Right cardiac atrium (tissue), 5 donors: ENCODE data around the gene FRZB. TPM values are rescaled to one million over a fixed set of nuclear protein-coding genes. Genes with fewer than 3 reads are reported as not detected.
"Not testable (repeated sequence)": the region's sequence is repeated elsewhere in the genome, so short reads cannot be mapped to it uniquely, and the experiment has no call there.

Experiments
- ATAC-seq, 2 donors: fragments of 200-7000 bp; cut with Tn5 transposase; one replicate each; pipeline versions ENCODE4 v1.8.0 to v1.9.1; 2020; ENCODE audit warnings: moderate library complexity in 2 of 2, mild to moderate bottlenecking in 1 of 2
- DNase-seq, 3 donors: peaks; one replicate each; pipeline ENCODE4 v3.0.0-alpha.2; 2020
- H3K27ac ChIP-seq: one replicate; pipeline ENCODE4 v1.5.1; 2013; ENCODE audit warnings: mild to moderate bottlenecking, low read length, control low read depth, moderate library complexity
- H3K27me3 ChIP-seq: one replicate; pipeline ENCODE4 v1.6.1; 2013; ENCODE audit not compliant: control insufficient read depth, insufficient read depth
- H3K4me1 ChIP-seq: one replicate; pipeline ENCODE4 v1.6.1; 2013; ENCODE audit warnings: low read length; ENCODE audit not compliant: control insufficient read depth, insufficient read depth
- H3K4me3 ChIP-seq: one replicate; pipeline ENCODE4 v1.5.1; 2013; ENCODE audit warnings: low read length, control low read depth
- H3K9me3 ChIP-seq: one replicate; pipeline ENCODE4 v1.6.1; 2013; ENCODE audit warnings: low read length; ENCODE audit not compliant: control insufficient read depth
- WGBS: extraction: QIAGEN DNeasy Blood & Tissue Kit; methylation state at CpG from one replicate; pipeline ENCODE4 v1.1.7; 2013; 5-methylcytosine and 5-hydroxymethylcytosine counted together
- intact Hi-C, 4 donors: fragments of 100-400 bp; cut with DNase I; formaldehyde crosslinking; loops; one replicate each; pipeline versions ENCODE4 v1.11.0 to v1.14.0; 2022 to 2023
- polyA plus RNA-seq: library from polyadenylated mRNA; stranded (reverse); fragments of 200-250 nt; gene quantifications from one replicate; pipeline ENCODE4 v1.2.3, GENCODE V29; 2013
- total RNA-seq, 4 donors: library from RNA; stranded (reverse); fragmentation: NEBNext Ultra II Directional; extraction: Animal tissue kit (Norgen Biotek cat#: 25700); gene quantifications; one replicate each; pipeline ENCODE4 v1.2.1, GENCODE V29; 2021
- donor health status: healthy with polysubstance abuse.
- donor health status: DM: no; HTN: yes; CAD: no.
- donor health status: DM: no; HTN: no; CAD: no.
- donor health status: DM: no; HTN: yes; CAD: no; lungs with severe emphysema.
- donor health status: DM: yes; HTN: yes; CAD: no.

Gene FRZB
- total and polyA plus RNA-seq, 5 donors, result 2.8 to 7.1 (median 3.2) TPM

GRCh38 chr2:182890305-182890704 lies 23.9 kb upstream of the FRZB start:
- 82% methylated on average over 7 of the region's 7 CpGs for WGBS
- Histone ChIP-seq H3K4me3 (no peak overlapping the region), H3K27me3 (no peaks in the 10 kb centered on the region), H3K27ac (no peak overlapping the region), H3K4me1 (no peaks in the 10 kb centered on the region), H3K9me3 (no peaks in the 10 kb centered on the region)
- intact Hi-C loops, result no loop called here
- DNase-seq, result no peak
- ATAC-seq, result no peak

- intact Hi-C loops, result no loop called here
- Histone ChIP-seq H3K27me3 (no peaks in the 10 kb centered on the region), H3K27ac (no peak overlapping the region), H3K9me3 (no peaks in the 10 kb centered on the region), H3K4me3 (no peak overlapping the region), H3K4me1 (no peaks in the 10 kb centered on the region)
- DNase-seq (no peak), ATAC-seq (no peak)
- 88% methylated on average over 4 of the region's 4 CpGs for WGBS
Measured at GRCh38 chr2:182887753-182888415, 21.4 kb upstream of the FRZB start.

GRCh38 chr2:182887093-182887492 lies 20.7 kb upstream of the FRZB start:
- DNase-seq (no peak), ATAC-seq (no peak)
- no peak overlapping the region for H3K4me3 ChIP-seq
- H3K27me3 ChIP-seq, result no peaks in the 10 kb centered on the region
- 74% methylated on average over 6 of the region's 6 CpGs for WGBS
- intact Hi-C loops, result no loop called here
- no peaks in the 10 kb centered on the region for H3K9me3 ChIP-seq
- H3K4me1 ChIP-seq, result no peaks in the 10 kb centered on the region
- no peak overlapping the region for H3K27ac ChIP-seq

GRCh38 chr2:182885771-182886170 lies 19.3 kb upstream of the FRZB start:
- Histone ChIP-seq H3K27ac (no peak overlapping the region), H3K9me3 (no peaks in the 10 kb centered on the region), H3K27me3 (no peaks in the 10 kb centered on the region), H3K4me1 (no peaks in the 10 kb centered on the region), H3K4me3 (no peak overlapping the region)
- 87% methylated on average over 1 of the region's 1 CpG for WGBS
- ATAC-seq (no peak), DNase-seq (no peak)
- intact Hi-C loops, result no loop called here

GRCh38 chr2:182883451-182883850 lies 17.0 kb upstream of the FRZB start:
- Histone ChIP-seq H3K4me1 (no peaks in the 10 kb centered on the region), H3K4me3 (no peak overlapping the region), H3K27ac (no peak overlapping the region), H3K27me3 (no peaks in the 10 kb centered on the region), H3K9me3 (no peaks in the 10 kb centered on the region)
- DNase-seq, result no peak
- no peak for ATAC-seq
- intact Hi-C loops, result no loop called here
- WGBS, result 64% methylated on average over 2 of the region's 2 CpGs

- H3K4me1 ChIP-seq, DNase-seq, ATAC-seq, H3K27me3 ChIP-seq, intact Hi-C loops, H3K9me3 ChIP-seq, H3K4me3 ChIP-seq, H3K27ac ChIP-seq: not testable (repeated sequence)
- WGBS, result 89% methylated on average over 1 of the region's 1 CpG
Measured at GRCh38 chr2:182880100-182880499, 13.7 kb upstream of the FRZB start.

DNA sequence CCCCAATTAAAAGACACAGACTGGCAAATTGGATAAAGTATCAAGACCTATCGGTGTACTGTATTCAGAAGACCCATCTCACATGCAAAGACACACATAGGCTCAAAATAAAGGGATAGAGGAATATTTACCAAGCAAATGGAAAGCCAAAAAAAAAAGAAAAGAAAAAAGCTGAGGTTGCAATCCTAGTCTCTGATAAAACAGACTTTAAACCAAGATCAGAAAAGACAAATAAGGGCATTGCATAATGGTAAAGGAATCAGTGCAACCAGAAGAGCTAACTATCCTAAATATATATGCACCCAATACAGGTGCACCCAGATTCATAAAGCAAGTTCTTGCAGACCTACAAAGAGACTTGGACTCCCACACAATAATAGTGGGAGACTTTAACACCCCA lies 10.2 kb upstream of the FRZB start:
- ATAC-seq, H3K27ac ChIP-seq, H3K4me3 ChIP-seq, intact Hi-C loops, H3K4me1 ChIP-seq, H3K9me3 ChIP-seq, DNase-seq, H3K27me3 ChIP-seq: not testable (repeated sequence)
- WGBS, result 97% methylated on average over 1 of the region's 1 CpG

DNA sequence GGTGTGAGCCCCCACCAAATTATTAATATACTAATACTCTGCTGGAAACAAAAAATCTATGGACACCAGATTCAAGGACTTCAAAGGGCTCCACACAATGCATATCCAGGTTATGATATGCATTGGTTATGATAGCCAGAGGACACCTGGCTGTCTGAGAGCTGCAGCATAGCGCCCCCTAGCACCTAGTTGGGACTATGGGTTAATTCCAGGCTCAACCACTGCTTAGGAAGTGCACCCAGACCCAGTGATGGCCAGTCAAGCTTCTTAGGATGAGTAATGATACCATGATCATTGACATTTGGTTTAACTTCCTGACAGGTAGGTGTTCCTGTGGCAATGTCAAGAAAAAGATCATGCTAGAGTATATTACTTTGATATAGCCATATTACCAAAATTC lies 3.8 kb upstream of the FRZB start:
- DNase-seq (no peak), ATAC-seq (no peak)
- WGBS, result 18% methylated on average over 1 of the region's 1 CpG
- H3K27me3 ChIP-seq, result no peaks in the 10 kb centered on the region
- no peaks in the 10 kb centered on the region for H3K4me1 ChIP-seq
- no peak overlapping the region for H3K27ac ChIP-seq
- intact Hi-C loops, result no loop called here
- H3K9me3 ChIP-seq, result no peaks in the 10 kb centered on the region
- no peak overlapping the region for H3K4me3 ChIP-seq

DNA sequence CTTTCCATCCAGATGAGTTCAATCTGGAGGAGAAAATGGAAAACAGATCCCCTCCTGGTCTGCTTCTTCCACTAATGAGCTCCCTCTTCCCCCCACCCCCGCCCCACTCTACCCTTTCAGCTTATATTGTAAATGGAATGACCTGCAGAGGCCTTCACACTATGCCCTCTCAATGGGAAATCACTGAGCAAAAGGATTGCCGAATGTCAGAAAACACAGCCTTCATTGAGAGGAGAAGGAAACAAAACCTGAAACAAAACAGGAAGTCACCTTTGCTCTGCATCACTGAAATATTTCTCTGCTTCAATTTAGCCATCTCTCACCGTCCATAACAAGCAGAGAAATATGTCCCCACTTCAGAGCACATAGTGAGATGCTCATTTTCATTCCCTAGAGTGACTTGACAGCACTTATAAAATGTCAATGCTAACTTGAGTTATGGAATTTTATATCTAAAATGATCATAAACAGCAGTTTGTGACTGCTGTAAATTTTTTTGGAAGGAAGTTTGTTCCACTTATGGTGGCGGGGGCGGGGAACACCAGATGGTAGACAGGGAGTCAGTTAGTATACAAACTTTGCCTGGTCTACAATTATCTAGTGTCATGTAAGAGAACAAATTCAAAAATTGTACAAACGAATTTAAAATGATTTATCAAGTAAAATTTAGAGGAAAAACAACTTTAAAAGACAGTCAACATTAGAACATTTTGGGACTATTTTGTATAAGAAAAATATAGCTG lies 1.8 kb upstream of the FRZB start:
- H3K4me3 ChIP-seq, result no peak overlapping the region
- H3K4me1 ChIP-seq, result no peaks in the 10 kb centered on the region
- H3K27ac ChIP-seq, result no peak overlapping the region
- no peak for DNase-seq
- H3K27me3 ChIP-seq, result no peaks in the 10 kb centered on the region
- H3K9me3 ChIP-seq, result no peaks in the 10 kb centered on the region
- ATAC-seq, result no peak
- 79% methylated on average over 6 of the region's 6 CpGs for WGBS
- intact Hi-C loops, result no loop called here

DNA sequence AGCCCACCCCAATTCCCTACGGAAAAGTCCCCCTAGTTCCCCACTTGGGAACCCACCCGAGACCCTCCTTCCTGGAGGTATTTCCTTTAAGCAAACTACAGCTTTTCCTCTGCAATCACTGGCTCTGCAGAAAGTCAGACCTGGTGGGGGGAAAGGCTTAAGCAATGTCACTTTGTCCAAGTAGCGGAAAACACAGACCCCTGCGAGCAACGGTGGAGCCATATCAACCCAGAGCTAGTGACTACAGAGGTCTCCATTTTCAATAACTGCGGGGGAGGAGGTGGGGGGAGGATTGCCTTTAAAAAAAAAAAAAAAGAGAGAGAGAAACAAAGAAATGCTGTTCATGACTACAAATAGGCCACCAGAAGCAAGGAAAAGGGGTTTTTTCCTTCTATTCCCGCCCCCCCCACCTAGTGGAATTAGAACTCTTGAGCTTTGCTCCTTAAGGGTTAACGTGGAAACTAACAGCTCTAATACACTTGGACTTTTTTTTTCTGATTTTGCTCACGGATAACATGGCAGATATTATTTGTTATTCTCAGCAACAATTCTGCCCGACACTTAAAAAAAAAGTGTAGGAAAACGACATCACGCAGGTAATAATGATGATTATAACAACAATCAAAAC lies 1.1 kb upstream of the FRZB start:
- Histone ChIP-seq H3K4me1 (no peaks in the 10 kb centered on the region), H3K27me3 (no peaks in the 10 kb centered on the region), H3K9me3 (no peaks in the 10 kb centered on the region), H3K27ac (no peak overlapping the region), H3K4me3 (peak overlapping the region; percentile 61)
- intact Hi-C loops, result no loop called here
- 48% methylated on average over 12 of the region's 12 CpGs for WGBS
- DNase-seq (no peak), ATAC-seq (no peak)

GRCh38 chr2:182866095-182866460 lies 359 bp downstream of the FRZB start:
- ATAC-seq (peak; percentile 52), DNase-seq (peak; percentile 22 to 71 (median 64))
- H3K4me1 ChIP-seq, result no peaks in the 10 kb centered on the region
- 12% methylated on average over 19 of the region's 19 CpGs for WGBS
- no peaks in the 10 kb centered on the region for H3K9me3 ChIP-seq
- no peak overlapping the region for H3K27ac ChIP-seq
- intact Hi-C loops, result no loop called here
- H3K4me3 ChIP-seq, result peak overlapping the region; percentile 61
- no peaks in the 10 kb centered on the region for H3K27me3 ChIP-seq
